GM21619 (cell line): ENCODE measurements around the gene RXRA.

ENCODE experiments used
- ATAC-seq: cut with Tn5 transposase; IDR thresholded peaks from one replicate; pipeline ENCODE4 v1.9.1; 2021; ENCODE audit not compliant: unreplicated experiment

RXRA gene

DNA sequence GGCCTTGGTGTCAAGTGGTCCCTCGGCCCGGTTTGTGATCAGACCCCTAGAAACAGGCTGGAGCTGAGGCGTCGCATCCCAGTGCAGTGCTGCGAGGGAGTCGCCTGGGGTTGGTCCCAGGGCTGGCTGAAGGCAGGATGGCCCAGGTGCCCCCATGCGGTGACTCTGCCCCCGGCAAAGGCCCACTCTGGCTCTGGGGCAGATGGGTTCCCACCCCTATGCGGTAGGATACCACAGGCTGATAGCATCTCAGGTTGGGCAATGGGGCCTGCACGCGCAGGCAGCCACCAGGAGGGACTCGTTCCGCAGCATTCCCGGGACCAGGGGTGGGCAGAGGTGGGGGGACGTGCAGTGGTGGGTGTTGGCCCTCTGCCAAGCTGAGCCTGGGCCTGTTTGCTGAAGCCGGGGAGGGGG is 86.0 kb downstream of the RXRA start:
- ATAC-seq, result no peak

- ATAC-seq, result no peak
These were observed 87.0 kb downstream of the RXRA start for GRCh38 chr9:134413112-134413715.

- ATAC-seq, result no peak
These were observed 87.8 kb downstream of the RXRA start for GRCh38 chr9:134413890-134414623.

- ATAC-seq, result no peak
These were observed 88.7 kb downstream of the RXRA start for GRCh38 chr9:134414900-134415425.

GRCh38 chr9:134416385-134417015 is 90.2 kb downstream of the RXRA start:
- ATAC-seq, result no peak

DNA sequence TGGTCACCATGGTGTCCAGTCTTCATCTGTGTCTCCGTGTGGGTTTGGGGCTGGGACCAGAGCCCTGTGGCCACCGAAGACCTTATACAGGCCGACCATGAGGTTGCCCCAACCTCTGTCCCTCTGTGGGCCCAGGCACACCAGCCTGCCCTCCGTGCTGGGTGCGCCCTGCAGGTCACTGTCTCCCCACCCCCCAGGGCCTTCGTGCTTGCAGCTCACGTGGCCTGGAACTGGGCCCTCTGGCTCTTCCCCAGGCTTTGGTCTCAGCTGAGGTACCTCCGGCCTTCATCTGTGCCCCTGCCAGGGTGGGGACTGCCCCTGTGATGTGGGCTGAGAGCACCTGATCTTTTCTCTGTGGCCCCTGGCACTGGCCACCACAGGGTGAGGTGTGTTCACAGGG is 92.1 kb downstream of the RXRA start:
- no peak for ATAC-seq

- ATAC-seq, result no peak
These were observed 92.9 kb downstream of the RXRA start for GRCh38 chr9:134419000-134419683.

DNA sequence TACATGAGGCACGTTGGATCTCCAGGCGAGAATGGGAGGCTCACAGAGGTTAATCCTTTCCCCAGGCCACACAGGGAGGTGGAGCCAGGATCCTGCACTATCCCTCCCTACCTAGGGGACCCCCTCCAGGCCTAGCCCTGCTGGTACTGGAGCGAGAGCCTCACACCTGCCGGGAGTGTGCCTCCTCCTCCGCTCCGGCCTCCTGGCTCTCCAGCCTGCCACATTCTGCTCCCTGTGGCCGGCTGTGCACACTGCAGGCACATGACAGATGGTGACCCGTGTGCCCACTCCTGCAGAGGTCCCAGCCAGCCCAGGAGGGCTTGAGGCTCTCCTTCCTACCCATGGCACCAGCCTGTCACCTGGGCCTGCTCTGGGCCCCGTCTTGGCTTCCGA is 93.4 kb downstream of the RXRA start:
- ATAC-seq, result no peak

- ATAC-seq, result no peak
These were observed 94.1 kb downstream of the RXRA start for GRCh38 chr9:134420281-134420845.

DNA sequence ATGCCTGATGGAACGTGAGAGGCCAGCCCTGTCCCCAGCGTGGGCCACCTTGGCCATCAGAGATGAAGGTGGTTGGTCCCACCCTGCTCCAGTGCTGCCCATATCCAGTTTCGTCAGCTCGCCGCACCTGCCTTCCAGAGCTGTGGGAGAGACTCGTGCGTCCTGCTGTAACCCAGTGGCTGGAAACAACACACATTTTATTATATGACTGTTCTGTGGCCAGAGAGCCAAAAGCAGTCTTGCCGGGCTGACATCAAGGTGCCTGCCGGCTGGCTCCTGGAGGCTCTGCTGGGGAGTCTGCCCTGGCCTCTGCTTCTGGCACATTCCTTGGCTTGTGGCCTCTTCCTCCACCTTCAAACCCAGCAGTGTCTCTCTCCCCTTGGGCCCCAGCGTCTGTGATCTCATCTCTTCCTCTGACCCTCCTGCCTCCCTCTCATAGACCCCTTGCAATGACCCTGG is 94.7 kb downstream of the RXRA start:
- ATAC-seq, result no peak

DNA sequence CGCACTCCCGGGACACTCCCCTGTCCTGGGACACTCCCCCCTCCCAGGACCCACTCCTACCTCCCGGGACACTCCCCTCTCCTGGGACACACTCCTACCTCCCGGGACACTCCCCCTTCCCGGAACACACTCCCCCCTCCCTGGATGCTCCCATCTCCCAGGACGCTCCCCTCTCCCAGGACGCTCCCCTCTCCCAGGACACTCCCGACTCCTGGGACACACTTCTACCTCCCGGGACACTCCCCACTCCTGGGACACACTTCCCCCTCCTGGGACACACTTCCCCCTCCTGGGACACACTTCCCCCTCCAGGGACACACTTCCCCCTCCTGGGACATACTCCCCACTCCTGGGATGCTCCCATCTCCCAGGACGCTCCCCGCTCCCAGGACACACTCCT is 95.6 kb downstream of the RXRA start:
- no peak for ATAC-seq

DNA sequence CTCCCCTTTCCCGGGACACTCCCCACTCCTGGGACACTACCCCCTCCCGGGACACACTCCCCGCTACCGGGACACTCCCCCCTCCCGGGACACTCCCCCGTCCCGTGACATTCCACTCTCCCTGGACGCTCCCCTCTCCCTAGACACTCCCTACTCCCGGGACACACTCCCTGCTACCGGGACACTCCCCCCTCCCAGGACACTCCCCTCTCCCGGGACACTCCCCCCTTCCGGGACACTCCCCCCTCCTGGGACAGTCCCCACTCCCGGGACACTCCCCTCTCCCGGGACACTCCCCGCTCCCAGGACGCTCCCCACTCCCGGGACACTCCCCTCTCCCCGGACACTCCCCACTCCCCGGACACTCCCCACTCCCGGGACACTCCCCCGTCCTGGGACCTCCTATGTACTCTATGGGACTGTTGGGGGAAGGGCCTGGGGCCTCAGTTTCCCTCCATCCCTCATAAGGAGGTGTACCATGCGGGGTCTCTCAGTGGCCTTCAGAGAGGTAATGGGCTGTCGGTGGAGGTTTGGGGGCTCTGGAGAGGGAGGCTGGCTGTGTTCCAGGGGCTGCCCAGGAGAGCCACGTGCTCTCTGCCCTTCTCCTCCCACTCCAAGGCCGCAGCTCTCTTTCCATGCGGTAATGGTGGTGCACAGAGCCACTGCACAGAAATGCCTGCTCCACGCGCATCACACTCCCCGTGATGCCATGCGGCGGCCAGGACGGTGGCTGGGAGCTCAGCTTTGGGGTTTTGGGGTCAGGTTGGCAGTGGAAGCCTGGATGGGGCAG is 96.2 kb downstream of the RXRA start:
- ATAC-seq, result no peak

DNA sequence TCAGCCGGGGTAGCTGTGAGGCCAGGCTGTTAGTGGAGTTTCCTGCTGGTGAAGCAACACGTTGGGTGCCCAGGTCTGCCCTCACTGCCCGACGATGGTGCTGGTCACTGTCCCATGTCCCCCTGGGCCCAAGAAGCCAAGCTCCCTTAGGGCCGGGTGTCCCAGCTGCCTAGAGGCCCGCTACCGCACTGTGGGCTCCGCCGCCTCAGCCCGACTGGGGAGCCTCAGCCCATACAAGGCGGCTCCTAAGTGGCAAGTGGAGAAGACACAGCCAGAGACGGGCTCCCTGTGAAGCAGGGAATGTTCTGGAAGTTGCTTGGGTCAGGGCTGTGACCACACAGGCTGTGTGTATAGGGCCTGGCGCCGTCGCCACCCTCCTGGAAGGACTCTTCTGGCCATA is 96.9 kb downstream of the RXRA start:
- no peak for ATAC-seq

DNA sequence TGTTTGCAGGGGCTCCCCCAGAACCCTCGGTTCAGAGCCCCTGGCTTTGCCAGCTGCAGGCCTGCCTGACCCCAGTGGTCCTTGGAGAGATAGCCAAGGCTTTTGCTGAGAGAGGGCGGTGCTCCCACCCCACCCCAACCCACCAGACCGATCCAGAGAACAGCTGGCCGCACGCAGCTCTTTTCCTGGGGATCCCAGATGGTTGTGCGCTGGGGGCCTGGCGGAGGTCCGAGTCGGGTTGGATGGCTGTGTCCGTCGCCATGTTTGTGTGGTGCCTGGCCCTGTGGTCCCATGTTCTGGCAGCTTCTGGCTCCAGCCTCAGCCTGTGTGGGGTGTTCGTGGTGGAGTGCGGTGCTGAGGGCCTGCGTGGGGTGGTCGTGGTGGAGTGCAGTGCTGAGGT is 97.5 kb downstream of the RXRA start:
- no peak for ATAC-seq

DNA sequence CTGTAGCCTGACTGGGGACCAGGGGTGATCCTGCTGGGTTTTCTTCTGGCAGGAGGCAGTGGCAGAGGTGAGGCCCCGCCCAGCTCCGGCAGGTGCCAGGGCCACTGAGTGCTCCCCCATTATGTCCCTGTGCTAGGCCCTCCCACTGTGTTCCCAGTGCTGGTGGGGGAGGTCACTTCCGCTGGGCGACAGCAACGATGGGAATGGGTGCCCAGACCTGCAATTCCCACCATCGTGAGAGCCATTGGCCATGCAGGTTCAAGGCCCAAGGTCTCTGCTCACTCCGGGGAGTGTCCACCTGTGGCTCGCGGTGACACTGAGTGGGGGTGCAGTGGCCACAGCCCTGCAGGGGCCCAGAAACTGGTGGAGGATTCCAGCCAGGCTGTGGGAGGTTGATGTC is 98.6 kb downstream of the RXRA start:
- ATAC-seq, result no peak

GRCh38 chr9:134425401-134425800 is 99.1 kb downstream of the RXRA start:
- no peak for ATAC-seq

DNA sequence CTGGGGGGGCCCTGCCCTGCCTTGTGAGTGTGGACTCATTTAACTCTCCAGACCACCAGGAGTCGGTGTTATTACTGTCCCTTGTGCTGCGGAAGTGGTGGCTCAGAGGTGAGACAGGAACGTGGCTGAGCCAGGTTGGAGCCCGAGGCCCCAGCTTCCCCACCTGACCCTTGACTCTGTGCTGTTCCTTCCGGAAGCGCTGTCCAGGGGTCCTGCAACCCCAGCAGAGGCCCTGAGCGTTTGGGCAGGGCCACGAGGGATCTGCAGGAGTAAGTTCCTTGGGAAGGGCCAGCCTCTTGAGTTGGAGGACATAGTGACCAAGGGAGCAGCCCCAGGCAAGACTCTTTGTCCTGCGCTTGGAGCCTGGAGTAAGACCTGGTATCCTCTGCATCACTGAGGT is 99.6 kb downstream of the RXRA start:
- ATAC-seq, result no peak

GRCh38 chr9:134426436-134426835 is 100.2 kb downstream of the RXRA start:
- no peak for ATAC-seq

DNA sequence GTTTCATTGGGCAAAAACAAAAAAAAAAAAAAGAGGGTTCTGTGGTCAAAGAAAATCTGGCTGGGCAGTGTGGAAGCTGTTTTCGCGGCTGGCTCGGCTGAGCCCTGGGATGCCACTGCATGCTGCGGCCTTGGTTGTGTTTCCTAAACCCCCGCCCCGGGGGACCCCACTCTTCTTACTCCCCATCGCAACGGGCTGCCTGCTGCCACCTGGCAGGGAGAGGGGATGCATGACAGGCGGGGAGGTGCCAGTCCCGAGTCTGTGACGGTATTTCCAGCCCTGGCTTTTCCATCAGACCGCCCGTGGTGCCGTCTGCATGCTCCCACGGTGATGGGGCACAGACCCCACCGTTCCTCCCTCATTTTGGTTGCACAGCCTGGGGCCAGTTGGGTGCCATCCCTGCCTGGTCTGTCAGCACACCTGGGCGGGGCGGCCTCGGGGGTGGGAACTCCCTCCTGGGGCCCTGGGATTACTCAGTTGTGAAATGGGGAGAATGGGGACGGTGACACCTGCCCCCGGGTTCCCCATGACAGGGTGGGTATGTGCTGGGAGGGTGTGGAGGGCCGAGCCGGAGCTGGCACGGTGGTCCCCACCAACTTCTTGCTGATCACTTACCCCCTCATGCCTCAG is 101.0 kb downstream of the RXRA start:
- no peak for ATAC-seq

- ATAC-seq, result no peak
These were observed 102.3 kb downstream of the RXRA start for GRCh38 chr9:134428559-134428958.
